Gastrocnemius medialis (tissue), 4 donors: Measurements from ENCODE around the gene STH. TPM values are rescaled to one million over a fixed set of nuclear protein-coding genes. Genes with fewer than 3 reads are reported as not detected.

Experiments used
- ATAC-seq, 2 donors: fragments of 150-250 bp; one replicate each; pipeline ENCODE4 v1.9.1; 2016
- DNase-seq, 2 donors: peaks; one replicate each; pipeline ENCODE4 v3.0.0-alpha.2; 2019
- H3K27ac ChIP-seq, 4 donors: fragments of 200-600 bp; sonication (generic); 1 replicate in 1 of 4; 2 replicates in 3 of 4; pipeline ENCODE4 v1.5.1; 2016 to 2018; ENCODE audit warnings: mild to moderate bottlenecking in 2 of 4, moderate library complexity in 1 of 4
- H3K27me3 ChIP-seq, 3 donors: fragments of 200-600 bp; sonication (generic) in 2 of 3; 1 replicate in 1 of 3; 2 replicates in 2 of 3; pipeline versions ENCODE4 v1.5.1 to v1.6.0; 2016 to 2019; ENCODE audit warnings: mild to moderate bottlenecking in 1 of 3, moderate library complexity in 1 of 3
- H3K36me3 ChIP-seq, 2 donors: fragments of 200-600 bp; sonication (generic) in 1 of 2; one replicate each; pipeline ENCODE4 v1.5.1; 2017 to 2018
- H3K4me1 ChIP-seq, 2 donors: fragments of 200-600 bp; sonication (generic) in 1 of 2; one replicate each; pipeline ENCODE4 v1.5.1; 2016 to 2017; ENCODE audit warnings: mild to moderate bottlenecking in 2 of 2
- H3K4me3 ChIP-seq, 4 donors: fragments of 200-600 bp; sonication (generic) in 3 of 4; 1 replicate in 1 of 4; 2 replicates in 3 of 4; pipeline ENCODE4 v1.5.1; 2016 to 2019; ENCODE audit warnings: mild to moderate bottlenecking in 2 of 4
- H3K9me3 ChIP-seq, 3 donors: fragments of 200-600 bp; sonication (generic) in 2 of 3; 1 replicate in 1 of 3; 2 replicates in 2 of 3; pipeline ENCODE4 v1.5.1; 2016 to 2019
- CTCF ChIP-seq, 5 experiments: fragments of 450-650 bp in 3 of 5; fragments of 200-600 bp in 2 of 5; sonication (generic) in 2 of 5; IDR thresholded peaks in 4 of 5; conservative IDR thresholded peaks in 1 of 5; 1 replicate in 4 of 5; 2 replicates in 1 of 5; pipeline ENCODE4 v1.5.1; 2016 to 2019; ENCODE audit warnings: antibody characterized with exemption in 5 of 5, mild to moderate bottlenecking in 3 of 5, moderate library complexity in 3 of 5
- POLR2A ChIP-seq, 2 donors: fragments of 450-650 bp; IDR thresholded peaks; one replicate each; pipeline ENCODE4 v1.6.1; 2017; ENCODE audit warnings: antibody characterized with exemption in 2 of 2, mild to moderate bottlenecking in 2 of 2, moderate library complexity in 2 of 2
- in situ Hi-C, 4 donors: fragments of 200-750 bp; cut with MboI; loops; one replicate each; pipeline versions ENCODE4 v1.15.0 to v1.8.0; 2017; ENCODE audit warnings: low sequenced_read_pairs in 4 of 4
- intact Hi-C: fragments of 100-400 bp; cut with DNase I; formaldehyde crosslinking; loops from one replicate; pipeline ENCODE4 v1.15.1; 2023; ENCODE audit warnings: low total_unique reads
- total RNA-seq, 4 donors: library from RNA; depleted of rRNA; stranded (reverse); fragments of >200 nt; gene quantifications; one replicate each; pipeline versions ENCODE4 v1.1.0 to v1.2.3, GENCODE V29; 2016

Gene STH
- total RNA-seq, 4 donors from 2014 or later = not detected

GRCh38 chr17:45977506-45977824 is 21.6 kb upstream of the STH start:
- in situ Hi-C loops = no loop called here
- Histone ChIP-seq H3K27ac (peak overlapping the region in 3 of 4 donors; percentile 58 to 78 (median 69)), H3K4me3 (no peak overlapping the region), H3K4me1 (peaks cover 40 to 53% of the 10 kb centered on the region in 2 donors), H3K9me3 (no peaks in the 10 kb centered on the region), H3K36me3 (no peaks in the 10 kb centered on the region), H3K27me3 (no peaks in the 10 kb centered on the region)
- TF ChIP-seq CTCF (IDR thresholded peaks at IDR 0.05 in 4 of 5, conservative IDR thresholded peaks at IDR 0.05 in 1 of 5) (no peak), POLR2A (IDR thresholded peaks at IDR 0.05) (no peak)
- intact Hi-C loops = no loop called here
- DNase-seq (no peak), ATAC-seq (no peak)

GRCh38 chr17:45977976-45978626 is 20.9 kb upstream of the STH start:
- Histone ChIP-seq H3K4me1 (peaks cover 38 to 47% of the 10 kb centered on the region in 2 donors), H3K27me3 (no peaks in the 10 kb centered on the region), H3K27ac (peak overlapping the region in 1 of 4 donors; percentile 78), H3K4me3 (no peak overlapping the region), H3K9me3 (no peaks in the 10 kb centered on the region), H3K36me3 (no peaks in the 10 kb centered on the region)
- ATAC-seq = no peak
- TF ChIP-seq CTCF (IDR thresholded peaks at IDR 0.05 in 4 of 5, conservative IDR thresholded peaks at IDR 0.05 in 1 of 5) (no peak), POLR2A (IDR thresholded peaks at IDR 0.05) (no peak)
- intact Hi-C loops = no loop called here
- DNase-seq = no peak
- in situ Hi-C loops = no loop called here

- Histone ChIP-seq H3K27ac (no peak overlapping the region), H3K36me3 (no peaks in the 10 kb centered on the region), H3K27me3 (no peaks in the 10 kb centered on the region), H3K4me1 (peaks cover 28 to 36% of the 10 kb centered on the region in 2 donors), H3K9me3 (no peaks in the 10 kb centered on the region), H3K4me3 (no peak overlapping the region)
- intact Hi-C loops = no loop called here
- TF ChIP-seq POLR2A (IDR thresholded peaks at IDR 0.05) (no peak), CTCF (IDR thresholded peaks at IDR 0.05 in 4 of 5, conservative IDR thresholded peaks at IDR 0.05 in 1 of 5) (no peak)
- ATAC-seq (no peak), DNase-seq (no peak)
- in situ Hi-C loops = no loop called here
Measured at GRCh38 chr17:45979137-45979536, 19.9 kb upstream of the STH start.

GRCh38 chr17:45980855-45981254 is 18.2 kb upstream of the STH start:
- ATAC-seq = no peak
- in situ Hi-C loops = no loop called here
- TF ChIP-seq POLR2A (IDR thresholded peaks at IDR 0.05) = no peak
- no peak for TF ChIP-seq CTCF (IDR thresholded peaks at IDR 0.05 in 4 of 5, conservative IDR thresholded peaks at IDR 0.05 in 1 of 5)
- H3K36me3 ChIP-seq = no peaks in the 10 kb centered on the region
- H3K9me3 ChIP-seq = no peaks in the 10 kb centered on the region
- no peak for DNase-seq
- peaks cover 20 to 21% of the 10 kb centered on the region in 2 donors for H3K4me1 ChIP-seq
- H3K27me3 ChIP-seq = no peaks in the 10 kb centered on the region
- H3K4me3 ChIP-seq = no peak overlapping the region
- no peak overlapping the region for H3K27ac ChIP-seq
- intact Hi-C loops = no loop called here

GRCh38 chr17:45981306-45981705 is 17.7 kb upstream of the STH start:
- DNase-seq = no peak
- Histone ChIP-seq H3K27me3 (no peaks in the 10 kb centered on the region), H3K4me1 (peaks cover 16 to 20% of the 10 kb centered on the region in 2 donors), H3K9me3 (no peaks in the 10 kb centered on the region), H3K36me3 (no peaks in the 10 kb centered on the region), H3K27ac (no peak overlapping the region), H3K4me3 (no peak overlapping the region)
- intact Hi-C loops = no loop called here
- in situ Hi-C loops = no loop called here
- ATAC-seq = no peak
- TF ChIP-seq CTCF (IDR thresholded peaks at IDR 0.05 in 4 of 5, conservative IDR thresholded peaks at IDR 0.05 in 1 of 5) (no peak), POLR2A (IDR thresholded peaks at IDR 0.05) (no peak)
